ENCODE data around the gene NLRC5.

The NLRC5 gene

DNA sequence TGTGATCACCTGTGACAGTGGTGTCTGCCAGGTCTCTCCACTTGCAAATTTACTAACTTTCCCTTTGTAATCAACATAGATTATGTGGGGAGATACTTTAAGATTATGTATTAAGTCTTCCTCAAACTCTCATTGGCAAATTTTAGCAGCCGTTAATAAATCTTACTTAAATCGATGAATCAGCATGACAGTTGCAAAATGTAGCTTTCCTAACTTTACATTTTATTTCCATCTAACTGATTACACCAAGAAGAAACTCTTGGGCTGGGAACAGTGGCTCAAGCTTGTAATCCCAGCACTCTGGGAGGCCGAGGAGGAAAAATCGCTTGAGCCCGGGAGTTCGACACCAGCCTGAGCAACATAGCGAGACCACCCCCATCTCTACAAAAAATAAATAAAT is 79.7 kb downstream of the NLRC5 start:
- no peak for TF ChIP-seq ZC3H10 (CRISPR knock-in tag; IDR thresholded peaks at IDR 0.05)
- TF ChIP-seq SNAI2 (CRISPR knock-in tag; IDR thresholded peaks at IDR 0.05) = no peak
- no peak for TF ChIP-seq GLIS3 (CRISPR knock-in tag; IDR thresholded peaks at IDR 0.05)
- TF ChIP-seq ESRRG (CRISPR knock-in tag; IDR thresholded peaks at IDR 0.05) = no peak
- no peak for TF ChIP-seq TCF4 (CRISPR knock-in tag; IDR thresholded peaks at IDR 0.05; ENCODE audit: borderline replicate concordance)
- TF ChIP-seq BACH2 (CRISPR knock-in tag; IDR thresholded peaks at IDR 0.05; ENCODE audit: borderline replicate concordance) = no peak
- no peak for TF ChIP-seq PATZ1 (CRISPR knock-in tag; IDR thresholded peaks at IDR 0.05; ENCODE audit: borderline replicate concordance)
- TF ChIP-seq, protein P1, sequence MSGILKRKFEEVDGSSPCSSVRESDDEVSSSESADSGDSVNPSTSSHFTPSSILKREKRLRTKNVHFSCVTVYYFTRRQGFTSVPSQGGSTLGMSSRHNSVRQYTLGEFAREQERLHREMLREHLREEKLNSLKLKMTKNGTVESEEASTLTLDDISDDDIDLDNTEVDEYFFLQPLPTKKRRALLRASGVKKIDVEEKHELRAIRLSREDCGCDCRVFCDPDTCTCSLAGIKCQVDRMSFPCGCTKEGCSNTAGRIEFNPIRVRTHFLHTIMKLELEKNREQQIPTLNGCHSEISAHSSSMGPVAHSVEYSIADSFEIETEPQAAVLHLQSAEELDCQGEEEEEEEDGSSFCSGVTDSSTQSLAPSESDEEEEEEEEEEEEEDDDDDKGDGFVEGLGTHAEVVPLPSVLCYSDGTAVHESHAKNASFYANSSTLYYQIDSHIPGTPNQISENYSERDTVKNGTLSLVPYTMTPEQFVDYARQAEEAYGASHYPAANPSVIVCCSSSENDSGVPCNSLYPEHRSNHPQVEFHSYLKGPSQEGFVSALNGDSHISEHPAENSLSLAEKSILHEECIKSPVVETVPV (CRISPR knock-in tag; IDR thresholded peaks at IDR 0.05) = no peak
- no peak for TF ChIP-seq TOX (CRISPR knock-in tag; IDR thresholded peaks at IDR 0.05; ENCODE audit: borderline replicate concordance)
- TF ChIP-seq ZFP3 (CRISPR knock-in tag; IDR thresholded peaks at IDR 0.05) = no peak
- no peak for TF ChIP-seq ISL1 (CRISPR knock-in tag; IDR thresholded peaks at IDR 0.05)
- TF ChIP-seq, protein P2, sequence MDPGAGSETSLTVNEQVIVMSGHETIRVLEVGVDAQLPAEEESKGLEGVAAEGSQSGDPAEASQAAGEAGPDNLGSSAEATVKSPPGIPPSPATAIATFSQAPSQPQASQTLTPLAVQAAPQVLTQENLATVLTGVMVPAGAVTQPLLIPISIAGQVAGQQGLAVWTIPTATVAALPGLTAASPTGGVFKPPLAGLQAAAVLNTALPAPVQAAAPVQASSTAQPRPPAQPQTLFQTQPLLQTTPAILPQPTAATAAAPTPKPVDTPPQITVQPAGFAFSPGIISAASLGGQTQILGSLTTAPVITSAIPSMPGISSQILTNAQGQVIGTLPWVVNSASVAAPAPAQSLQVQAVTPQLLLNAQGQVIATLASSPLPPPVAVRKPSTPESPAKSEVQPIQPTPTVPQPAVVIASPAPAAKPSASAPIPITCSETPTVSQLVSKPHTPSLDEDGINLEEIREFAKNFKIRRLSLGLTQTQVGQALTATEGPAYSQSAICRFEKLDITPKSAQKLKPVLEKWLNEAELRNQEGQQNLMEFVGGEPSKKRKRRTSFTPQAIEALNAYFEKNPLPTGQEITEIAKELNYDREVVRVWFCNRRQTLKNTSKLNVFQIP (CRISPR knock-in tag; IDR thresholded peaks at IDR 0.05; ENCODE audit: borderline replicate concordance, low read depth) = no peak
- TF ChIP-seq PPARA (CRISPR knock-in tag; IDR thresholded peaks at IDR 0.05; ENCODE audit: borderline replicate concordance) = no peak
- no peak for TF ChIP-seq ZNF565 (CRISPR knock-in tag; conservative IDR thresholded peaks at IDR 0.05; ENCODE audit: low read depth)
- TF ChIP-seq RARB (CRISPR knock-in tag; IDR thresholded peaks at IDR 0.05) = no peak
- no peak for TF ChIP-seq OSR1 (CRISPR knock-in tag; IDR thresholded peaks at IDR 0.05)
- TF ChIP-seq, protein P3, sequence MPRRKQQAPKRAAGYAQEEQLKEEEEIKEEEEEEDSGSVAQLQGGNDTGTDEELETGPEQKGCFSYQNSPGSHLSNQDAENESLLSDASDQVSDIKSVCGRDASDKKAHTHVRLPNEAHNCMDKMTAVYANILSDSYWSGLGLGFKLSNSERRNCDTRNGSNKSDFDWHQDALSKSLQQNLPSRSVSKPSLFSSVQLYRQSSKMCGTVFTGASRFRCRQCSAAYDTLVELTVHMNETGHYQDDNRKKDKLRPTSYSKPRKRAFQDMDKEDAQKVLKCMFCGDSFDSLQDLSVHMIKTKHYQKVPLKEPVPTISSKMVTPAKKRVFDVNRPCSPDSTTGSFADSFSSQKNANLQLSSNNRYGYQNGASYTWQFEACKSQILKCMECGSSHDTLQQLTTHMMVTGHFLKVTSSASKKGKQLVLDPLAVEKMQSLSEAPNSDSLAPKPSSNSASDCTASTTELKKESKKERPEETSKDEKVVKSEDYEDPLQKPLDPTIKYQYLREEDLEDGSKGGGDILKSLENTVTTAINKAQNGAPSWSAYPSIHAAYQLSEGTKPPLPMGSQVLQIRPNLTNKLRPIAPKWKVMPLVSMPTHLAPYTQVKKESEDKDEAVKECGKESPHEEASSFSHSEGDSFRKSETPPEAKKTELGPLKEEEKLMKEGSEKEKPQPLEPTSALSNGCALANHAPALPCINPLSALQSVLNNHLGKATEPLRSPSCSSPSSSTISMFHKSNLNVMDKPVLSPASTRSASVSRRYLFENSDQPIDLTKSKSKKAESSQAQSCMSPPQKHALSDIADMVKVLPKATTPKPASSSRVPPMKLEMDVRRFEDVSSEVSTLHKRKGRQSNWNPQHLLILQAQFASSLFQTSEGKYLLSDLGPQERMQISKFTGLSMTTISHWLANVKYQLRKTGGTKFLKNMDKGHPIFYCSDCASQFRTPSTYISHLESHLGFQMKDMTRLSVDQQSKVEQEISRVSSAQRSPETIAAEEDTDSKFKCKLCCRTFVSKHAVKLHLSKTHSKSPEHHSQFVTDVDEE (CRISPR knock-in tag; IDR thresholded peaks at IDR 0.05) = no peak
- no peak for ATAC-seq

- no peak for ATAC-seq
- TF ChIP-seq PATZ1 (CRISPR knock-in tag; IDR thresholded peaks at IDR 0.05; ENCODE audit: borderline replicate concordance) = no peak
- TF ChIP-seq ZNF8 (CRISPR knock-in tag; IDR thresholded peaks at IDR 0.05) = no peak
- TF ChIP-seq BACH2 (CRISPR knock-in tag; IDR thresholded peaks at IDR 0.05; ENCODE audit: borderline replicate concordance) = no peak
- TF ChIP-seq ZFP30 (CRISPR knock-in tag; IDR thresholded peaks at IDR 0.05) = no peak
- TF ChIP-seq, protein P2 (CRISPR knock-in tag; IDR thresholded peaks at IDR 0.05; ENCODE audit: borderline replicate concordance, low read depth) = no peak
- TF ChIP-seq, protein P3 (CRISPR knock-in tag; IDR thresholded peaks at IDR 0.05) = no peak
- TF ChIP-seq ISL1 (CRISPR knock-in tag; IDR thresholded peaks at IDR 0.05) = no peak
- no peak for TF ChIP-seq GLIS3 (CRISPR knock-in tag; IDR thresholded peaks at IDR 0.05)
- no peak for TF ChIP-seq ZNF565 (CRISPR knock-in tag; conservative IDR thresholded peaks at IDR 0.05; ENCODE audit: low read depth)
- no peak for TF ChIP-seq TOX (CRISPR knock-in tag; IDR thresholded peaks at IDR 0.05; ENCODE audit: borderline replicate concordance)
- no peak for TF ChIP-seq CREB5 (CRISPR knock-in tag; IDR thresholded peaks at IDR 0.05; ENCODE audit: low read depth)
- no peak for TF ChIP-seq ZFP3 (CRISPR knock-in tag; IDR thresholded peaks at IDR 0.05)
- TF ChIP-seq ARNTL (CRISPR knock-in tag; IDR thresholded peaks at IDR 0.05; ENCODE audit: borderline replicate concordance, low read depth) = no peak
- no peak for TF ChIP-seq ESRRG (CRISPR knock-in tag; IDR thresholded peaks at IDR 0.05)
- no peak for TF ChIP-seq CSDC2 (CRISPR knock-in tag; IDR thresholded peaks at IDR 0.05)
- no peak for TF ChIP-seq SNAI2 (CRISPR knock-in tag; IDR thresholded peaks at IDR 0.05)
- TF ChIP-seq ZC3H10 (CRISPR knock-in tag; IDR thresholded peaks at IDR 0.05) = no peak
Measured at GRCh38 chr16:57069635-57070370, 80.4 kb downstream of the NLRC5 start.

Data from SK-N-SH treated with all-trans-retinoic acid at 6 μM for 48 hours (cell line).